Tibial nerve (tissue), 4 donors: ENCODE measurements around the gene CIT. TPM values are rescaled to one million over a fixed set of nuclear protein-coding genes. Genes with fewer than 3 reads are reported as not detected.

ENCODE experiments used
- DNase-seq, 2 donors: peaks; one replicate each; pipeline ENCODE4 v3.0.0-alpha.2; 2019; ENCODE audit warnings: low spot score in 2 of 2
- H3K27ac ChIP-seq, 4 donors: fragments of 200-600 bp; sonication (generic) in 3 of 4; one replicate each; pipeline ENCODE4 v1.5.1; 2017 to 2019; ENCODE audit warnings: mild to moderate bottlenecking in 1 of 4
- H3K27me3 ChIP-seq, 2 donors: fragments of 200-600 bp; sonication (generic) in 1 of 2; one replicate each; pipeline versions ENCODE4 v1.5.1 to v1.6.0; 2017 to 2019
- H3K36me3 ChIP-seq, 3 donors: fragments of 200-600 bp; sonication (generic); one replicate each; pipeline ENCODE4 v1.5.1; 2018 to 2019
- H3K4me1 ChIP-seq, 4 donors: fragments of 200-600 bp; sonication (generic) in 3 of 4; one replicate each; pipeline ENCODE4 v1.5.1; 2017 to 2019
- H3K4me3 ChIP-seq, 4 donors: fragments of 200-600 bp; sonication (generic) in 3 of 4; one replicate each; pipeline ENCODE4 v1.5.1; 2017 to 2019; ENCODE audit warnings: mild to moderate bottlenecking in 1 of 4, moderate library complexity in 1 of 4
- H3K9me3 ChIP-seq, 4 donors: fragments of 200-600 bp; sonication (generic) in 3 of 4; one replicate each; pipeline ENCODE4 v1.5.1; 2017 to 2019
- EP300 ChIP-seq, 2 donors: sonication (generic); formaldehyde crosslinking; IDR thresholded peaks; one replicate each; pipeline ENCODE4 v1.6.1; 2017; ENCODE audit warnings: antibody characterized with exemption in 2 of 2, mild to moderate bottlenecking in 1 of 2
- POLR2A ChIP-seq, 2 donors: fragments of 450-650 bp; IDR thresholded peaks; one replicate each; pipeline ENCODE4 v1.6.1; 2017; ENCODE audit warnings: antibody characterized with exemption in 2 of 2, mild to moderate bottlenecking in 2 of 2, moderate library complexity in 2 of 2
- WGBS, 2 donors: methylation state at CpG; one replicate each; pipeline ENCODE4 v1.1.5; 2018; 5-methylcytosine and 5-hydroxymethylcytosine counted together
- total RNA-seq, 4 donors: library from RNA; depleted of rRNA; stranded (reverse); fragments of >200 nt; gene quantifications; one replicate each; pipeline ENCODE4 v1.1.0, GENCODE V29; 2016
- TF ChIP-seq, protein P1 (sequence below), 5 experiments: fragments of 200-600 bp in 3 of 5; fragments of 450-650 bp in 2 of 5; sonication (generic) in 3 of 5; IDR thresholded peaks; one replicate each; pipeline ENCODE4 v1.5.1; 2016 to 2019; ENCODE audit warnings: antibody characterized with exemption in 5 of 5, mild to moderate bottlenecking in 3 of 5, moderate library complexity in 2 of 5

The CIT gene
- total RNA-seq, 4 donors from 2014 or later, result 22.0 to 72.1 (median 40.8) TPM

DNA sequence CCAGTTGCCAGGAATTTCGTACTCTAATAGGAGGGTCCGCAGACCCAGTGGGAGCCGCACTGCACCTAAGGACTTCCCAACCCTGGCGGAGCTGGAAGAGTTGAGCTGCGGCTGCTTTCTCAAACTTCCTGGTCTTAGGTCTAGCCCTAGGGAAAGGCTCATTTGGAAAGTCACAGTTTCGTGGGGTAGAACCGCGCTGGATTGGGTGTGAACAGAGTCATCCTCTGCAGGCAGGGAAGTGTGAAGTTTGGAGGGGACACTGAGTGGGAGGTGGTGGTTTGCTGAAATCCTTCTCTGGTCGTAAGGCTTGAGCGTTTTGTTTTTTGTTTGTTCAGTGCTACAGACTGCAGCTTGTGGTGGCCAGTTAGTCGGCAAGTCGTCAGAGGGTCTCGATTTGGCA is 190.3 kb downstream of the CIT start:
- TF ChIP-seq POLR2A (IDR thresholded peaks at IDR 0.05), result no peak
- TF ChIP-seq EP300 (IDR thresholded peaks at IDR 0.05), result no peak
- TF ChIP-seq, protein P1, sequence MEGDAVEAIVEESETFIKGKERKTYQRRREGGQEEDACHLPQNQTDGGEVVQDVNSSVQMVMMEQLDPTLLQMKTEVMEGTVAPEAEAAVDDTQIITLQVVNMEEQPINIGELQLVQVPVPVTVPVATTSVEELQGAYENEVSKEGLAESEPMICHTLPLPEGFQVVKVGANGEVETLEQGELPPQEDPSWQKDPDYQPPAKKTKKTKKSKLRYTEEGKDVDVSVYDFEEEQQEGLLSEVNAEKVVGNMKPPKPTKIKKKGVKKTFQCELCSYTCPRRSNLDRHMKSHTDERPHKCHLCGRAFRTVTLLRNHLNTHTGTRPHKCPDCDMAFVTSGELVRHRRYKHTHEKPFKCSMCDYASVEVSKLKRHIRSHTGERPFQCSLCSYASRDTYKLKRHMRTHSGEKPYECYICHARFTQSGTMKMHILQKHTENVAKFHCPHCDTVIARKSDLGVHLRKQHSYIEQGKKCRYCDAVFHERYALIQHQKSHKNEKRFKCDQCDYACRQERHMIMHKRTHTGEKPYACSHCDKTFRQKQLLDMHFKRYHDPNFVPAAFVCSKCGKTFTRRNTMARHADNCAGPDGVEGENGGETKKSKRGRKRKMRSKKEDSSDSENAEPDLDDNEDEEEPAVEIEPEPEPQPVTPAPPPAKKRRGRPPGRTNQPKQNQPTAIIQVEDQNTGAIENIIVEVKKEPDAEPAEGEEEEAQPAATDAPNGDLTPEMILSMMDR (IDR thresholded peaks at IDR 0.05), result no peak
- Histone ChIP-seq H3K36me3 (peaks cover 0 to 39% (median 0%) of the 10 kb centered on the region in 3 donors), H3K4me3 (no peak overlapping the region), H3K27me3 (no peaks in the 10 kb centered on the region), H3K4me1 (peaks cover 0 to 37% (median 9%) of the 10 kb centered on the region in 4 donors), H3K9me3 (no peaks in the 10 kb centered on the region), H3K27ac (no peak overlapping the region)
- WGBS, 2 donors, result 86 to 87% methylated on average over 13 of the region's 13 CpGs
- DNase-seq, result no peak

DNA sequence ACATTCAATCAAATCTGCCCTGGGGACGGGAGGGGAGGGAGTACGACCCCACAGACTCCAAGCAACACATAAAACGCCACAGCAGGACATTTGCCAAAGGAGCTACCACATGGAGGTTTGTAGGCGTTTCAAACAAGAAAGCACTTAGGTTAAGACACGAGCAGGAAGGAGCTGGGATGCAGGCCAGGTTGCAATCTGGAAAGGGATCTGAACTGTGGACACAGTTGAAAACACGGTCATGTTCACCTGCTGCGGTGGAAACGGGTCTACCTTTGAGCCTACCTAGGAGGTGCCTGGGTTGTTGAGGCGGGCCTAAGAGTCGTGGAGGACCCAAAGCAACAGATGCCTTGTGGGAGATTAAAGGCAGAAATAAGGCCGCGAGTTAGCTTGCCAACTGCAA is 190.8 kb downstream of the CIT start:
- no peak overlapping the region for H3K4me3 ChIP-seq
- H3K27ac ChIP-seq, result no peak overlapping the region
- peaks cover 0 to 43% (median under 1%) of the 10 kb centered on the region in 3 donors for H3K36me3 ChIP-seq
- no peaks in the 10 kb centered on the region for H3K9me3 ChIP-seq
- peaks cover 0 to 41% (median 10%) of the 10 kb centered on the region in 4 donors for H3K4me1 ChIP-seq
- DNase-seq, result no peak
- no peaks in the 10 kb centered on the region for H3K27me3 ChIP-seq
- 75 to 78% methylated on average over 12 of the region's 12 CpGs for WGBS, 2 donors
- no peak for TF ChIP-seq POLR2A (IDR thresholded peaks at IDR 0.05)
- TF ChIP-seq EP300 (IDR thresholded peaks at IDR 0.05), result no peak
- TF ChIP-seq, protein P1 (IDR thresholded peaks at IDR 0.05), result no peak

DNA sequence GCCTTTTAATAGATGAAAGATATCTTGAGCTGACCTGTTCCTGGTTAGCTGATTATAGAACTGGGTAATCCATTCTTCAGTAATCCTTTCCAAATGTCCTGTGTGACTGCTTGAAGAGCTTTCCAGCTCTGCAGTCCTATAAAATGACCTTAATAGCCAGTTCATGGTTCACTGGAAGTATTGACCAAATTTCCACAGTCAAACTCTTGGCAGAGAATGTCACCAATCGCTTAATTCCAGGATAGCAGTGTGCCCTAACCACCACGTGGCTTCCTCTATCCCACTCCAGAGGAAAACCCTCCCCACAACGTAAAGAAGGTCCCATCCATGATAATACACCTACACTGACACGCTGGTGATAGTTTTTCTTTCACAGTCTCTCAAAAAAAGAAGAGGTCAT is 191.7 kb downstream of the CIT start:
- Histone ChIP-seq H3K4me3 (no peak overlapping the region), H3K27me3 (no peaks in the 10 kb centered on the region), H3K36me3 (peaks cover 0 to 49% (median 8%) of the 10 kb centered on the region in 3 donors), H3K4me1 (peaks cover 0 to 41% (median 12%) of the 10 kb centered on the region in 4 donors), H3K27ac (peak overlapping the region in 3 of 4 donors; percentile 38 to 59 (median 42)), H3K9me3 (no peaks in the 10 kb centered on the region)
- whole genome bisulfite sequencing, 2 donors, result 58 to 64% methylated on average over 4 of the region's 4 CpGs
- TF ChIP-seq EP300 (IDR thresholded peaks at IDR 0.05), result no peak
- no peak for TF ChIP-seq POLR2A (IDR thresholded peaks at IDR 0.05)
- TF ChIP-seq, protein P1 (IDR thresholded peaks at IDR 0.05), result no peak
- no peak for DNase-seq

DNA sequence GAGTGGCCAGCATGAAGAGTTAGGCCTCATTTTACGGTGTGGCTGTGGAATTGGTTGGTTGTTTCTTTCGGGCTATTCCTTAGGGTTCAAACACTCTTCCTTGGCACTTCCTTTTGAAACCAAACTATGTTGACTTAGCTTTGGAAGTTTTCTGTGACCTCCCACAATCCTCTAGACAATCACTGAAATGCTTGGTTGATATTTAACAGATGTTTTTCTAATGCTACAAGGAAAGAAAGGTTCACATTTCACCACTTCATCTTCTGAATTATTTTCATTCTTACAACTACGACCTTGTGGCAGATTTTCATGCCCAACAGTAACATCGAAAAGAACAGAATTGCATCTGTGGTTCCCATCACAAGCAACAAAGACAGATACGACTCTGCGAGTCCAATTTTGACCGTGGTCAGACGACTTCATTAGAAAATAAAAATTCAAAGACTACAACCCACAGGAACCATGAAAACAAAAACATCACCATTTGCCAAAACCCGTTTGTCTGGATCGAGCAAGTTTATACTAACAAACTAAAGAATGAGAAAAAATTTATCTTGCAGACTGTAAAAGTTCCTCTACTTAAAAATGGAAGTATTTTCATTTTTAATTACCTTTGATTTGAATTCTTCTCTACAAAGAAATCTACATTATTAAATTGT is 192.3 kb downstream of the CIT start:
- Histone ChIP-seq H3K9me3 (no peaks in the 10 kb centered on the region), H3K27ac (peak overlapping the region in 3 of 4 donors; percentile 38 to 68 (median 59))

DNA sequence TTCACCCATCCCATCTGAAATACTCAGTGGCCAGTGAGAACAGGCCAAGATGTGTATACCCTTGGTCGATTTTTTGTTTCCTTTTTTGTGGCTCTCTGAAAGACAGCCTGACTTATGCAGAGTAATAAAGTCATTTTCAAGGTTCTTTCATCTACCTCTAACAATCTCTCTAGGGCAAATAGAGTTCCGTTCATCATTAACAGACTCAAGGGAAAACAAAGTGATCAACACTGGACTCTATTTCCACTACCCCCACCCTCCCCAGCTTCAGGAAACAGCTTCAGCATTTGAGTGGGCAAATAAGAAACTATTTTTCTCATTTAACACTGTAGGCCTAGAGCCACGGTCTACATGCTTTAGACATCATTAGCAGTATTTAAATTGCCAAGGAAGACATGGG is 193.3 kb downstream of the CIT start:
- Histone ChIP-seq H3K36me3 (peaks cover 0 to 56% (median 17%) of the 10 kb centered on the region in 3 donors), H3K27ac (peak overlapping the region in 3 of 4 donors; percentile 59 to 68 (median 63)), H3K4me1 (peaks cover 0 to 41% (median 12%) of the 10 kb centered on the region in 4 donors), H3K27me3 (no peaks in the 10 kb centered on the region), H3K4me3 (no peak overlapping the region), H3K9me3 (no peaks in the 10 kb centered on the region)
- 61 to 70% methylated on average over 3 of the region's 3 CpGs for WGBS, 2 donors
- no peak for DNase-seq
- TF ChIP-seq POLR2A (IDR thresholded peaks at IDR 0.05) (no peak), EP300 (IDR thresholded peaks at IDR 0.05) (no peak)
- TF ChIP-seq, protein P1 (IDR thresholded peaks at IDR 0.05), result no peak

More for the DNA sequence above, 192.3 kb downstream of the CIT start:
- TF ChIP-seq, protein P1 (IDR thresholded peaks at IDR 0.05), result no peak
- peak in 1 of 2 donors; percentile 31 for TF ChIP-seq EP300 (IDR thresholded peaks at IDR 0.05)
- peaks cover 0 to 49% (median 13%) of the 10 kb centered on the region in 3 donors for H3K36me3 ChIP-seq
- no peaks in the 10 kb centered on the region for H3K27me3 ChIP-seq
- DNase-seq, result no peak
- H3K4me3 ChIP-seq, result no peak overlapping the region
- WGBS, 2 donors, result 54 to 62% methylated on average over 10 of the region's 10 CpGs
- H3K4me1 ChIP-seq, result peaks cover 0 to 41% (median 12%) of the 10 kb centered on the region in 4 donors
